IPS DF 4.7 (cell line): ENCODE measurements around the gene ACIN1.

Experiments
- DNase-seq: peaks from one replicate; pipeline ENCODE4 v3.0.0-alpha.2; 2013; ENCODE audit warnings: low spot score; ENCODE audit errors: extremely low read depth

The ACIN1 gene

DNA sequence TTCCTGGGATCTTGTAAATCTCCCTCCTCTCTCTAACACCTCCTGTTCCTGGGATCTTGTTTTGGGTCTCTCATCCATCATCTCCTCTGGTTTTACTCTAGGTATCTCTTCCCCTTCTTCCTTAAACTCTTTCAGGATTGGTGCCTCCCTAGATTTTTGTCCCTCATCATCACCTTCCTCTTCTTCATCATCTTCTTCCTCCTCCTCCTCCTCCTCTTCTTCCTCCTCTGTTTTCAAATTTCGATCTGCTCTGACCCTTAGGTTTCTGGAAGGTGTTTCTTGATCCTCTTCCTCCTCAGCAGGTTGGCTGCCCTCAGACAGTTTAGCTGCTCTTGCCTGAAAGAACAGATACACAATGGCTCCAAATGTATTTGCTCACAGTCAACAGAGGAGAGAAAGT is 14.5 kb downstream of the ACIN1 start:
- DNase-seq, result no peak

GRCh38 chr14:23079716-23080115 is 15.2 kb downstream of the ACIN1 start:
- DNase-seq, result no peak

DNA sequence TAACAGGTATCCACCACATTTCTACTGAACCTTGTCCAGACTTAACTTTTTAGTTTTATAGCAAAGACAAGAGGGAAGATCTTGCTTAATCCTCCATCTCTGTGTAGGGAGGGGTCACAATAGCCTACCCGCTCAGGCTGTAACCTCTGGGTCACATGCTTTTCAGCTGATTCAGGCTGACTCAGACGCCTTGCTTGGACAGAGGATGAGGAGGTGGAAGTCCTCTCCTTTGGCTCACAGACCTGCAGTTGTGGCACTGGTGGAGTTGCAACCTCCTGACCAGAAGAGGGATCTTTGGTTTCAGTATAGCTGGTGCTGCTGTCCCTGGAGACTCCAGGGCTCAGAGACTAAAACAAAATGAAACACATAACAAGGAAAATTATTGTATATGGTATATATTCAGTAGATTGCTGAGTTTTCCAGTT is 16.2 kb downstream of the ACIN1 start:
- no peak for DNase-seq

- no peak for DNase-seq
These were observed 17.0 kb downstream of the ACIN1 start for GRCh38 chr14:23077962-23078361.

DNA sequence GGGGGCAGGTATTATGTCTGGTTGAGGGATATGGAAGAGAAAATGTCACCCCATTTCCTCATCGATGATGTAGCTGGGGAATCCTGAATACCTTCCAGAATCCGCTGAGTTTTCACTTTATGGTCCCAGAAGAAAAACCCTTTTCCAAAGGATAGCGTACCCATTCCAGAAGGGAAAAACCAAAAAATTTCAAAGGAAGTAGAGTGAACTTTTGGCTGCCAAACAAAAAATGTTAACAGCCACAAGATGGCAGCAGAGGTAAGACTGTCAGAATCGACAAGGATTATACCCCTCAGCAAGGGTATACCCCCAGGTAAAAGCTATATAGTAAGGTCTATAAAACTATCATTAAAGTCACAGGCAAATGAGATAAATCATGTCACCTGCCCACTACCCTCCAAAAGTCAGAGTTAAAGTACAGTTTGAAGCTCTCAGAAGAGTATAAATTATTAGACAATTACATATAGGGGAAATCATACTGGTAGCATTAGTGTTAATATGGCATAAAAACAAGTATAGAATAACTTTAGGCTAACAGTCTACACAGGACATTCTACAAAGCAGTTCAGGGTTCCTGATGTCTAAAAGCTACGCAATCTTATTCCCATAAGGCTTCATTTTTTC is 18.0 kb downstream of the ACIN1 start:
- DNase-seq, result no peak

DNA sequence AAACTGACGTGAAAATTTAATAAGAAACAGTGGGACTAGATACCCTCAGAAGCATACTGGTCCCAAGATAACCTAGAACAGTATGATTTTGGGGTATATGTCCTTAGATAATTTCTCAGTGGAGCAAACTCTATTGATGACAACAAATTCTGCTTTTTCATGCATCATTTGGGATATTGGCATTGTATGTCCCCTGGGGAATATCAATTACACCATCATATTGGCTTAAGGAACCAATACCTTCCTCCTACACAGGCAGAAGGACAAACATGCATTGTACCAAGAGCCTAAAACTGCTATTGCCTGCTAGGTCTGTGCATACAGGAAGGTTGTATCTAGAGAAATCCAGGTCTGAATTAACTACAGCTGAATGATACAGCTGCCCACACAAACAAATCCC is 20.0 kb downstream of the ACIN1 start:
- no peak for DNase-seq

GRCh38 chr14:23071921-23072539 is 22.9 kb downstream of the ACIN1 start:
- no peak for DNase-seq

DNA sequence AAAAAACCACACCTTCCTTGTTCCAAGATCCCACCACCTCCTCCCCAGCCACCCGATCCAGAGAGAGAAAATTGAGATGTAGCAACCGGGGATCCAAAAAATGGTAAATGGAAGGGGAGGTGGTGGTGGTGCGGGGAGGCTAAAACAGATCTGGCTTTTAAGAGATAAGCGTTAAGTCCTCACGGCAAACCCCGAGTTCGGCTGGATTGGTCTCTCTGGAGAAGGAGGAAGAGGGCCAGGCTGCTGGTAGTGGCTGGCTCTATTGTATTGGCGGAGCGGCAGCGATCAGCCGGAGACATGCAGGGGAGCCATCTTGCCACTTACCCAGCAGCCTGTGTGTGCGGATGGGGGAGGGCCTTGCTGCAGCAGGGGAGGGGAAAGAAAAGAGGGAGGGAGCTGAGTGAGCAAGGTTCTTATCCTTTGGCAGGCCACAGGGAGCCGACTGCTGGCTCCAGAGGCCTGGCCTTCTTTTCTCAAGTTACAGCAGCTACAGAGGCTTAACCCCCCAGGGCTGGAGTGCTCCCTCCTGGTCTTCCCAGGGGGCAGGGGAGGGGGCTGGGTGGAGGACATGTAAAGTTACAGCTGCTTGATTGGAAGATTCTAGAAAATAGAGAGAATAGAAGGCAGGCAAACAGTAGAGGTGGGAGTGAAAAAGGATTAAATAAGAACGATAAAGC is 23.6 kb downstream of the ACIN1 start:
- DNase-seq, result no peak

DNA sequence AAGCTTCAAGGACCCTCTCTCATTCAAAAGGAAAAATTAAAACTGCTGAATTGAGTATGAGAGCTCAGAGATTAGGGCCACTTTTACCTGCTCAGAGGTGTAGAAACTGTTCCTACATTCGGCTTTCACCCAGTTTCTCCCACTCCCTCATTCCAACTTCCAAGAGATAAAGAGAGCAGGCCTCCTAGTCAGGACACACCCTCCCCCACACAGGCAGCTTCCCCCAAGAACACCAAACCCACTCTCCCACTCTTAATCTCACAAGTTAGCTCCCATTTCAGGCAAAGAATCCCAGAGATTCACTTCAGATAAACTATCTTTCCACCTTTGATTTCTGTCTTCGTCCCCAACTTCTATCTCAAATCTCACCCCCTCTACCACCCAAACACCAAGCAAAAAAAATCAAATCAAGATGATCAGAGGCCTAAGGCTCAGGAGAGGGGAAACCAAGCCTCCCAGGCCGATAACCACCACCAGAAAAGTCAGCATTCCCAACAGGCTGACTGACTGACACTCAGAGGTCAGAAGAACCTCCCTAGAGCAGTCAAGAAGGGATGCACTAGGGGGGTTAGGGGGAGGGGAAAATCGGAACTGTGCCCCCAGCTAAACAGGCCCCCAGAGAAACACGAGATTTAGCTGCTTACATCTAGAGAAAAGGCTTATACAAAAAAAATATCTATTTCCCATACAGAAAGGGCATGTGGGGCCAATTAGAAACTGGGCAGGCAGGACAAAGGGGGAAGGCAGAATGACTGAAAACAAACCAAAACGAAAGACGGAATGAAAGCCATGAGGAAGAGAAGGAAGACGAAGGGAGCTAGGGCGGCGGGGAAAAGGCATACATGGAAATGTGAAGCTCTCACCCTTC is 24.4 kb downstream of the ACIN1 start:
- DNase-seq, result no peak

GRCh38 chr14:23069413-23069806 is 25.5 kb downstream of the ACIN1 start:
- no peak for DNase-seq

DNA sequence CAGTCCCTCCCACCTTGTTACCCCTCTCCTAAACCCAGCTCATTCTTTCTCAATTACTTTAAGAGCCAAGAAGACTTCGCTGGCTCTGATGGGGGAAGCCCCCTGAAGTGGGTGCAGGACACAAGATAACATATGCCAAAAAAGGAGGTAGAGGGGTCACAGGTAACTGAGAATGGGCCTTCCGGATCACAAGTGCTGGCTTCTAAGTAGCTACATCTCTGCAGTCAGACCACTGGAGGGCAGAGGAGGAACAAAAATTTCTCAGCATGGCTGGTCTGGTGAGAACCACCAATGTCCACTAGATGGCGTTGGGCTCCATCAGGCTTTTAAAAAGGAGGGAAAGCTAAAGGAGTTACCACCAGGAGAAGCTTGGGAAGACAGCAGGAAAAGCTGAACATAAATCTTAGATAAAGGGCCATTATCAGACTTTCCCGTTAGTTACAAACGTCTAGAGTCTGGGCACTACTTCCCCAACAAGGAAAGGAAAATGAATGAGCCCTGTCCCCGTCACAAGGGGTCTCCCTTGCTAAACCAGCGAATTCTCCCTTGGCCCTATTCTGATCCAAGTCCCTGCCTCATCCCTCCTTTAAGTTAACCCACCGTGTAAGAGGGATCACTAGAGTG is 26.0 kb downstream of the ACIN1 start:
- DNase-seq, result peak; percentile 87

- DNase-seq, result no peak
These were observed 26.8 kb downstream of the ACIN1 start for GRCh38 chr14:23067847-23068788.

DNA sequence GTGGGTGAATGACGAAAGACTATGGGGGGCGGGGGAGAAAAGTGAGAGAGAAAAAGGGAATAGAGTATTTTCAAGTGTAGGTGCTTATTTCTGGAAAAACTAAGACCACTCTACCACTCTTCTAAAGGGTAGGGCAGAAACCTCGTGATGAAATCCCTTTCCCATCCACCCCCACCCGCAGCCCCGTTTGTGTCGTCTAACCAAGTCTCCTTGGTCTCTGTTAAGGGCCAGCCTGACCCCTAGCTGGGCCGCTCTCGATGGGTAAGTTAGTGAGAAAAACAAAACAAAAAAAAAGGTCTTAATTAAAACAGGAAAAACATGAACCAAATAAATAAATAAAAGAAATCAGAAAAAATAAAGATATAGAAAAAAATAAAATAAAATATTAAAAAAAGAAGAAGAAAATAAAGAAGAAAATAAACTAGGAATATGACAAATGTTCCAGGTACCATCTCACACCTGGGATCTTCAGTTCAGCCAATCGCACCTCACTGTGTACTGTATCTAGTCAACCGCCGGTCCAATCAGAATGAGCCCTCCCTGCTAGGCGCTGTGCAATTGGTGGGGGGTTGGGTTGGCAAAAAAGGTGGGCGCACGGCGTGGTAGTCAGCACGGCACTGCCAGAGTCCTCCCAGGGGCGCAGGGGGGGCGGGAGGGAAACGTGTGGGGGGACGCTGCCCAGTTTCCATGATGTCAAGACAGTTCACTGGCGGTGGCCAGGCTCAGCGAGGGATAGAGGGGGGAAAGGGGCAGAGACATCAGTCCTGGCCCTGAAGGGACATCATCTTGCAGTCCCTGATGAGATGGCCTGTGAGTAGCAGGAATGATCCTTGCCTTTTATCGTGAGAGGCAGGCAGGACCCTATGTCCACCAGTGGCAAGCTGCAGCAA is 27.8 kb downstream of the ACIN1 start:
- no peak for DNase-seq

DNA sequence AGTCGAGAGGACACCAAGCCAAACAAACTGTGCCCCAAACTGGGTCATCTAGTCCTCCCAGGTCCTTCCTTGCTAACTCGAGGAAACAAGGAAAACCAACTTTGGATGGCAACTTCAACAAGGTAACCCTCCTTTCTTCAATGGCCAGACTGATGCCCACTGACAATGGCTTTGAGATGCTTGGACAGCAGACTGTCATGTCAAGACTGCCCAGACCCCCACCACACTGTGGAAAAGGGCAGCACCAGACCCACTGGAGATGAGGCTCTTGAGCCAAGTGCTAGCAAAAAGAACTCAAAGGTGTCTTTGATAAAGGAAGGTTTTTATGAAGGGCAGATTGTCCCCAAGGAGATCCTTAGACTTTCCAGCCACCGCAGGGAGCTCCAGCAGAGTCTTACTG is 28.6 kb downstream of the ACIN1 start:
- DNase-seq, result no peak

- no peak for DNase-seq
These were observed 31.3 kb downstream of the ACIN1 start for GRCh38 chr14:23063601-23064000.

GRCh38 chr14:23062002-23062401 is 32.9 kb downstream of the ACIN1 start:
- no peak for DNase-seq

GRCh38 chr14:23060536-23061260 is 34.2 kb downstream of the ACIN1 start:
- no peak for DNase-seq

GRCh38 chr14:23058654-23059504 is 36.1 kb downstream of the ACIN1 start:
- DNase-seq, result no peak
